ENCODE results near the gene FCHO1.

Gene FCHO1

DNA sequence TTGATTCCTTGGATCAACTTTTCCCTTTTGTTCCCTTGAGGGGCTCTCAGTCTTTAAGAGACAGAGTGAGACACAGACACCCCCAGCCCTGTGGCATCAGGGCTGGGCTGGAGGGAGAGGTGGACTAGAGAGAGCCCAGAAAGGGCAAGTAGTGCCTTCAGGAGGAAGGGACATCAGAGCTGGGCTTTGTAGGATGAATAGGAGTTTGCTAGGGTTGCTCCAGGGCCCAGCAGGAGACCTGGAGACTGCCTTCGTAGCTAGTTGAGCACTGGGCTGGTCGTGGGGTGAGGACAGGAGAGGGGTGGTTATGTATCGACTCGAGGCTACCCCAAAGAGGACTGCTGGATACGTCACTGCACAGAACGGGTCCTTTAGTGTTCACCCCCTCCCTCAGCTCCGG, 26.6 kb upstream of the FCHO1 start:
- Histone ChIP-seq H3K27ac (ENCODE audit: low read length) (no peak overlapping the region), H3K4me3 (ENCODE audit: low read depth in 1 of 2, low read length in 2 of 2) (no peak overlapping the region), H2AFZ (ENCODE audit: low read depth, low read length) (no peak overlapping the region), H3K27me3 (ENCODE audit: insufficient read depth, low read length, poor library complexity) (no peaks in the 10 kb centered on the region), H3K4me2 (ENCODE audit: insufficient read depth, low read length) (no peak overlapping the region), H3K36me3 (ENCODE audit: insufficient read depth, low read length) (peaks cover 79% of the 10 kb centered on the region), H3K79me2 (ENCODE audit: insufficient read depth, low read length) (peaks cover 78% of the 10 kb centered on the region), H4K20me1 (ENCODE audit: insufficient read depth, low read length) (peaks cover 78% of the 10 kb centered on the region), H3K9me3 (ENCODE audit: insufficient read depth, low read length, severe bottlenecking) (no peaks in the 10 kb centered on the region), H3K9ac (ENCODE audit: low read depth, low read length) (no peak overlapping the region), H3K4me1 (ENCODE audit: insufficient read depth, low read length) (peaks cover 25% of the 10 kb centered on the region)
- TF ChIP-seq, protein P1, sequence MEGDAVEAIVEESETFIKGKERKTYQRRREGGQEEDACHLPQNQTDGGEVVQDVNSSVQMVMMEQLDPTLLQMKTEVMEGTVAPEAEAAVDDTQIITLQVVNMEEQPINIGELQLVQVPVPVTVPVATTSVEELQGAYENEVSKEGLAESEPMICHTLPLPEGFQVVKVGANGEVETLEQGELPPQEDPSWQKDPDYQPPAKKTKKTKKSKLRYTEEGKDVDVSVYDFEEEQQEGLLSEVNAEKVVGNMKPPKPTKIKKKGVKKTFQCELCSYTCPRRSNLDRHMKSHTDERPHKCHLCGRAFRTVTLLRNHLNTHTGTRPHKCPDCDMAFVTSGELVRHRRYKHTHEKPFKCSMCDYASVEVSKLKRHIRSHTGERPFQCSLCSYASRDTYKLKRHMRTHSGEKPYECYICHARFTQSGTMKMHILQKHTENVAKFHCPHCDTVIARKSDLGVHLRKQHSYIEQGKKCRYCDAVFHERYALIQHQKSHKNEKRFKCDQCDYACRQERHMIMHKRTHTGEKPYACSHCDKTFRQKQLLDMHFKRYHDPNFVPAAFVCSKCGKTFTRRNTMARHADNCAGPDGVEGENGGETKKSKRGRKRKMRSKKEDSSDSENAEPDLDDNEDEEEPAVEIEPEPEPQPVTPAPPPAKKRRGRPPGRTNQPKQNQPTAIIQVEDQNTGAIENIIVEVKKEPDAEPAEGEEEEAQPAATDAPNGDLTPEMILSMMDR (IDR thresholded peaks at IDR 0.05; ENCODE audit: borderline replicate concordance, extremely low read depth, low read length, poor library complexity, severe bottlenecking), result no peak
- no peak for TF ChIP-seq EZH2 (IDR thresholded peaks at IDR 0.05; ENCODE audit: borderline replicate concordance, low read depth, low read length, severe bottlenecking)
- ATAC-seq (ENCODE audit: insufficient read depth, low read depth), result no peak
- no peak for DNase-seq

GRCh38 chr19:17725422-17726078, 25.7 kb upstream of the FCHO1 start:
- no peaks in the 10 kb centered on the region for H3K9me3 ChIP-seq (ENCODE audit: insufficient read depth, low read length, severe bottlenecking)
- H3K4me3 ChIP-seq (ENCODE audit: low read depth in 1 of 2, low read length in 2 of 2), result no peak overlapping the region
- no peak overlapping the region for H3K9ac ChIP-seq (ENCODE audit: low read depth, low read length)
- H4K20me1 ChIP-seq (ENCODE audit: insufficient read depth, low read length), result peaks cover 74% of the 10 kb centered on the region
- ATAC-seq (ENCODE audit: insufficient read depth, low read depth) (no peak), DNase-seq (no peak)
- H3K4me1 ChIP-seq (ENCODE audit: insufficient read depth, low read length), result peaks cover 17% of the 10 kb centered on the region
- H3K27ac ChIP-seq (ENCODE audit: low read length), result no peak overlapping the region
- H3K4me2 ChIP-seq (ENCODE audit: insufficient read depth, low read length), result no peak overlapping the region
- H2AFZ ChIP-seq (ENCODE audit: low read depth, low read length), result no peak overlapping the region
- TF ChIP-seq EZH2 (IDR thresholded peaks at IDR 0.05; ENCODE audit: borderline replicate concordance, low read depth, low read length, severe bottlenecking), result no peak
- TF ChIP-seq, protein P1 (IDR thresholded peaks at IDR 0.05; ENCODE audit: borderline replicate concordance, extremely low read depth, low read length, poor library complexity, severe bottlenecking), result peak; percentile 59
- peaks cover 78% of the 10 kb centered on the region for H3K79me2 ChIP-seq (ENCODE audit: insufficient read depth, low read length)
- H3K36me3 ChIP-seq (ENCODE audit: insufficient read depth, low read length), result peaks cover 88% of the 10 kb centered on the region
- H3K27me3 ChIP-seq (ENCODE audit: insufficient read depth, low read length, poor library complexity), result no peaks in the 10 kb centered on the region

GRCh38 chr19:17726136-17726741, 25.0 kb upstream of the FCHO1 start:
- H3K79me2 ChIP-seq (ENCODE audit: insufficient read depth, low read length), result peaks cover 74% of the 10 kb centered on the region
- no peak overlapping the region for H3K4me2 ChIP-seq (ENCODE audit: insufficient read depth, low read length)
- no peak overlapping the region for H2AFZ ChIP-seq (ENCODE audit: low read depth, low read length)
- H3K9ac ChIP-seq (ENCODE audit: low read depth, low read length), result no peak overlapping the region
- H4K20me1 ChIP-seq (ENCODE audit: insufficient read depth, low read length), result peaks cover 67% of the 10 kb centered on the region
- H3K27ac ChIP-seq (ENCODE audit: low read length), result no peak overlapping the region
- H3K4me1 ChIP-seq (ENCODE audit: insufficient read depth, low read length), result peaks cover 10% of the 10 kb centered on the region
- DNase-seq, result no peak
- H3K4me3 ChIP-seq (ENCODE audit: low read depth in 1 of 2, low read length in 2 of 2), result no peak overlapping the region
- H3K36me3 ChIP-seq (ENCODE audit: insufficient read depth, low read length), result peaks cover 89% of the 10 kb centered on the region
- no peaks in the 10 kb centered on the region for H3K27me3 ChIP-seq (ENCODE audit: insufficient read depth, low read length, poor library complexity)
- ATAC-seq (ENCODE audit: insufficient read depth, low read depth), result no peak
- H3K9me3 ChIP-seq (ENCODE audit: insufficient read depth, low read length, severe bottlenecking), result no peaks in the 10 kb centered on the region
- TF ChIP-seq, protein P1 (IDR thresholded peaks at IDR 0.05; ENCODE audit: borderline replicate concordance, extremely low read depth, low read length, poor library complexity, severe bottlenecking), result no peak
- no peak for TF ChIP-seq EZH2 (IDR thresholded peaks at IDR 0.05; ENCODE audit: borderline replicate concordance, low read depth, low read length, severe bottlenecking)
